Tibial artery (tissue), 4 donors: Measurements from ENCODE around the gene THSD7B.
"Not testable (repeated sequence)": the region's sequence is repeated elsewhere in the genome, so short reads cannot be mapped to it uniquely, and the experiment has no call there.

Experiments
- DNase-seq, 2 donors: peaks; one replicate each; pipeline ENCODE4 v3.0.0-alpha.2; 2019
- H3K27ac ChIP-seq, 2 donors: fragments of 200-600 bp; sonication (generic) in 1 of 2; 1 replicate in 1 of 2; 2 replicates in 1 of 2; pipeline ENCODE4 v1.5.1; 2018 to 2019; ENCODE audit warnings: mild to moderate bottlenecking in 1 of 2
- H3K27me3 ChIP-seq, 2 donors: fragments of 200-600 bp; sonication (generic) in 1 of 2; one replicate each; pipeline versions ENCODE4 v1.5.1 to v1.6.0; 2016 to 2019
- H3K36me3 ChIP-seq, 3 donors: fragments of 200-600 bp; sonication (generic) in 2 of 3; one replicate each; pipeline ENCODE4 v1.5.1; 2016 to 2019; ENCODE audit warnings: mild to moderate bottlenecking in 2 of 3
- H3K4me1 ChIP-seq, 4 donors: fragments of 200-600 bp; sonication (generic) in 2 of 4; 1 replicate in 3 of 4; 2 replicates in 1 of 4; pipeline ENCODE4 v1.5.1; 2016 to 2019
- H3K4me3 ChIP-seq, 2 donors: fragments of 200-600 bp; sonication (generic) in 1 of 2; 1 replicate in 1 of 2; 2 replicates in 1 of 2; pipeline ENCODE4 v1.5.1; 2018 to 2019; ENCODE audit warnings: mild to moderate bottlenecking in 2 of 2
- H3K9me3 ChIP-seq, 3 donors: fragments of 200-600 bp; sonication (generic) in 1 of 3; one replicate each; pipeline ENCODE4 v1.5.1; 2016 to 2019
- CTCF ChIP-seq, 2 experiments: fragments of 200-600 bp in 1 of 2; fragments of 450-650 bp in 1 of 2; IDR thresholded peaks; one replicate each; pipeline ENCODE4 v1.5.1; 2017 to 2019; ENCODE audit warnings: antibody characterized with exemption in 2 of 2, mild to moderate bottlenecking in 1 of 2, moderate library complexity in 1 of 2
- intact Hi-C: fragments of 100-400 bp; cut with DNase I; formaldehyde crosslinking; loops from one replicate; pipeline ENCODE4 v1.15.0; 2023; ENCODE audit warnings: low total_unique reads

THSD7B gene

GRCh38 chr2:137051778-137052398 is 286.5 kb downstream of the THSD7B start:
- no peaks in the 10 kb centered on the region for H3K36me3 ChIP-seq
- no peaks in the 10 kb centered on the region for H3K9me3 ChIP-seq
- no peak overlapping the region for H3K4me3 ChIP-seq
- intact Hi-C loops, result no loop called here
- no peak for TF ChIP-seq CTCF (IDR thresholded peaks at IDR 0.05)
- no peaks in the 10 kb centered on the region for H3K27me3 ChIP-seq
- no peak overlapping the region for H3K27ac ChIP-seq
- DNase-seq, result no peak
- peaks cover 0 to 7% (median 1%) of the 10 kb centered on the region in 4 donors for H3K4me1 ChIP-seq

GRCh38 chr2:137056704-137057103 is 291.4 kb downstream of the THSD7B start:
- no peak overlapping the region for H3K27ac ChIP-seq
- intact Hi-C loops, result no loop called here
- no peaks in the 10 kb centered on the region for H3K36me3 ChIP-seq
- no peaks in the 10 kb centered on the region for H3K27me3 ChIP-seq
- DNase-seq, result no peak
- TF ChIP-seq CTCF (IDR thresholded peaks at IDR 0.05), result no peak
- no peak overlapping the region for H3K4me3 ChIP-seq
- no peaks in the 10 kb centered on the region for H3K4me1 ChIP-seq
- H3K9me3 ChIP-seq, result no peaks in the 10 kb centered on the region

- H3K27ac ChIP-seq, H3K4me3 ChIP-seq, H3K4me1 ChIP-seq, H3K36me3 ChIP-seq, DNase-seq, H3K9me3 ChIP-seq, H3K27me3 ChIP-seq, intact Hi-C loops: not testable (repeated sequence)
Measured at GRCh38 chr2:137076111-137076765, 310.9 kb downstream of the THSD7B start.

GRCh38 chr2:137091704-137092103 is 326.4 kb downstream of the THSD7B start:
- DNase-seq, result no peak
- Histone ChIP-seq H3K4me3 (no peak overlapping the region), H3K27me3 (no peaks in the 10 kb centered on the region), H3K9me3 (no peaks in the 10 kb centered on the region), H3K4me1 (no peaks in the 10 kb centered on the region), H3K27ac (no peak overlapping the region), H3K36me3 (no peaks in the 10 kb centered on the region)
- TF ChIP-seq CTCF (IDR thresholded peaks at IDR 0.05), result no peak
- intact Hi-C loops, result no loop called here

- H3K9me3 ChIP-seq, result no peaks in the 10 kb centered on the region
- no peaks in the 10 kb centered on the region for H3K27me3 ChIP-seq
- H3K4me3 ChIP-seq, result no peak overlapping the region
- no peaks in the 10 kb centered on the region for H3K36me3 ChIP-seq
- no peak for DNase-seq
- TF ChIP-seq CTCF (IDR thresholded peaks at IDR 0.05), result no peak
- intact Hi-C loops, result no loop called here
- no peak overlapping the region for H3K27ac ChIP-seq
- H3K4me1 ChIP-seq, result no peaks in the 10 kb centered on the region
Measured at GRCh38 chr2:137093116-137093515, 327.8 kb downstream of the THSD7B start.

- H3K4me3 ChIP-seq, result no peak overlapping the region
- no peaks in the 10 kb centered on the region for H3K27me3 ChIP-seq
- DNase-seq, result no peak
- no peaks in the 10 kb centered on the region for H3K36me3 ChIP-seq
- TF ChIP-seq CTCF (IDR thresholded peaks at IDR 0.05), result no peak
- H3K27ac ChIP-seq, result no peak overlapping the region
- intact Hi-C loops, result no loop called here
- no peaks in the 10 kb centered on the region for H3K9me3 ChIP-seq
- H3K4me1 ChIP-seq, result no peaks in the 10 kb centered on the region
Measured at GRCh38 chr2:137096187-137096586, 330.8 kb downstream of the THSD7B start.
